Cerebellar cortex (tissue), 1 donor: Measurements from ENCODE around the gene EEPD1.

ENCODE experiments used
- DNase-seq: peaks from one replicate; pipeline ENCODE4 v3.0.0-alpha.2; 2015; ENCODE audit warnings: low spot score

EEPD1 gene

GRCh38 chr7:36155811-36156361 is 2.8 kb downstream of the EEPD1 start:
- DNase-seq = peak; percentile 82

- peak; percentile 2 for DNase-seq
Measured at GRCh38 chr7:36157527-36158320, 4.7 kb downstream of the EEPD1 start.

- DNase-seq = no peak
Measured at GRCh38 chr7:36158321-36158605, 5.2 kb downstream of the EEPD1 start.

GRCh38 chr7:36159618-36160017 is 6.6 kb downstream of the EEPD1 start:
- no peak for DNase-seq

GRCh38 chr7:36160313-36160712 is 7.3 kb downstream of the EEPD1 start:
- DNase-seq = no peak

GRCh38 chr7:36161996-36162395 is 8.9 kb downstream of the EEPD1 start:
- DNase-seq = no peak

GRCh38 chr7:36165059-36165458 is 12.0 kb downstream of the EEPD1 start:
- no peak for DNase-seq

GRCh38 chr7:36165802-36166201 is 12.7 kb downstream of the EEPD1 start:
- DNase-seq = no peak

GRCh38 chr7:36167403-36168050 is 14.5 kb downstream of the EEPD1 start:
- DNase-seq = no peak

GRCh38 chr7:36171503-36171902 is 18.4 kb downstream of the EEPD1 start:
- DNase-seq = no peak

- DNase-seq = no peak
Measured at GRCh38 chr7:36175886-36176285, 22.8 kb downstream of the EEPD1 start.

- no peak for DNase-seq
Measured at GRCh38 chr7:36176697-36177096, 23.6 kb downstream of the EEPD1 start.

GRCh38 chr7:36180121-36180520 is 27.1 kb downstream of the EEPD1 start:
- DNase-seq = no peak

- DNase-seq = no peak
Measured at GRCh38 chr7:36181668-36182067, 28.6 kb downstream of the EEPD1 start.

GRCh38 chr7:36182854-36183604 is 30.0 kb downstream of the EEPD1 start:
- DNase-seq = peak; percentile 29

- no peak for DNase-seq
Measured at GRCh38 chr7:36185092-36185491, 32.0 kb downstream of the EEPD1 start.

GRCh38 chr7:36185756-36186155 is 32.7 kb downstream of the EEPD1 start:
- DNase-seq = no peak

GRCh38 chr7:36186359-36187121 is 33.5 kb downstream of the EEPD1 start:
- DNase-seq = no peak

GRCh38 chr7:36188266-36188665 is 35.2 kb downstream of the EEPD1 start:
- no peak for DNase-seq

GRCh38 chr7:36188906-36189305 is 35.9 kb downstream of the EEPD1 start:
- no peak for DNase-seq

GRCh38 chr7:36190447-36191291 is 37.6 kb downstream of the EEPD1 start:
- DNase-seq = no peak
